SW 1271 (cell line): ENCODE results near the gene CLASRP.
A peak's percentile ranks its signal among the peaks of the same experiment; 100 is the strongest.

ENCODE experiments used
- DNase-seq, 2 experiments: peaks; one replicate each; lab custom pipeline; 2025; lab: John Stamatoyannopoulos, UW

CLASRP gene

DNA sequence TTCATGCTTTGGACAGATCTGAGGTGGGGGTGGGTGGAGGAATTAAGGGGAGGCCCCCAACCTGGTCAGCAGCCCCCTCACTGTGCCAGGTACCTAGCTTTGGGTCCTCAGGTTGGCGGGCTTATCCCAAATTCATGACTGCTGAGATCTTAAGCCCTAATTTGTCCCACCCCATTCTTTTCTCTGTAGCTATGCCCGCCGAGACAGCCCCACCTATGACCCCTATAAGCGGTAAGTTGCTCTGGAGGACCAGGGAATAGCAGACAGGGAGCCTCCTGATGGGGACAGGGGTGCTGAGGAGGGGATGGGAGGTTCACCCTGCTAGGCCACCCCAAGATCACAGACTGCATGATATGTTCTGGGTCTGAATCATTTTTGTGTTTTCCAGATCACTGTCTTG, 23.1 kb downstream of the CLASRP start:
- DNase-seq = no peak

DNA sequence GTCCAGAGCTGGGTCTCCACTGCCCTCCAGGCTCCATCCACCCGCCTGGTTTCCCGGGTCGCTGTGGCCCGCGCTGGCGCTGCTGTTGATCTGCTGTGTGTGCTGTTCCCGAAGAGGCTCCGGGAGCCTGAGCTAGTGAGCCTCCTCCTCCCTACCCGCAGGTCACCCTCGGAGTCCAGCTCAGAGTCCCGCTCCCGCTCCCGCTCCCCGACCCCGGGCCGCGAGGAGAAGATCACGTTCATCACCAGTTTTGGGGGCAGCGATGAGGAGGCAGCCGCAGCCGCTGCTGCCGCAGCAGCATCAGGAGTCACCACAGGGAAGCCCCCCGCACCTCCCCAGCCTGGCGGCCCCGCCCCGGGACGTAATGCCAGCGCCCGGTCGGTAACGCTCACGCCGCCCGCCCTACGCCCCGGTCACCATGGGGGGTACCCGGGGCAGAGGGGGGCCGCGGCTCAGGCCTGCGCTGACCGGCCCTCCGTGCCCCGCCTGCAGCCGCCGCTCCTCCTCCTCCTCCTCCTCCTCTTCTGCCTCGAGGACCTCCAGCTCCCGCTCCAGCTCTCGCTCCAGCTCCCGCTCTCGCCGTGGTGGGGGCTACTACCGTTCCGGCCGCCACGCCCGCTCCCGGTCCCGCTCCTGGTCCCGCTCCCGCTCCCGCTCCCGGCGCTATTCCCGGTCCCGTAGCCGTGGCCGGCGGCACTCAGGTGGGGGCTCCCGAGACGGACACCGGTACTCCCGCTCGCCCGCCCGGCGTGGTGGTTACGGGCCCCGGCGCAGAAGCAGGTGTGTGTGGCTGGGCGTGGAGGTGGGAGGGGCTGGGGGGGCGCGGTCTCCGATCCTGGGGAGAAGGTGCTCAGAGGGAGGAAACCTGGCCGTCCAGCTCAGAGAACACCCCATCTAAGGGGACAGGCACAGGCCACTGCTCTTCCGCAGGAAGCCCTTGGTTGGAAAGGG, 25.3 kb downstream of the CLASRP start:
- DNase-seq = no peak

DNA sequence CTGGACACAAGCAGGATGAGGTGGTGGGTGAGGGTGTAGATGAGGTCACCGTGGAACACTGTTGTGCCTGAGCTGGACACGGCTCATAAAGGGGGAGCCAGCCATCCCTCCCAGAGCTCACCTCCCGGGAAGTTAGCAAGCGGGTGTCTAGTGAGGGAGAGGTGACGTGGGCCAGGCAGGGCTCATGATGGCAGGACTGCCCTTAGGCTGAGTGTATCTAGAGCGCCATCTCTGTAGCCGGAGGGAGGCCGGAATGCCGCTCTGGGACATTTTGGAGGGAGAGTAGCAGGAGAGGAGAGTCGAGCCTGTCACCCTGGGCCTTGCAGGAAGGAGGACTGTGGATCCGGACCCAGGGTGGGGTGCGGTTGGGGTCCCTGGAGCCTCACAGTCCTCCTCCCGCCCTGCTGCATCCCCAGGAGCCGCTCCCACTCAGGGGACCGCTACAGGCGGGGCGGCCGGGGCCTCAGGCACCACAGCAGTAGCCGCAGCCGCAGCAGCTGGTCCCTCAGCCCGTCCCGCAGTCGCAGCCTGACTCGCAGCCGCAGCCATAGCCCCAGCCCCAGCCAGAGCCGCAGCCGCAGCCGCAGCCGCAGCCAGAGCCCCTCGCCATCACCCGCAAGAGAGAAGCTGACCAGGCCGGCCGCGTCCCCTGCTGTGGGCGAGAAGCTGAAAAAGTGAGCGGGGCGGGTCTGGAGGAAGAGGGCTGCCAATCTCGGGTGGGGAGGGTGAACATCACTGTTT, 28.2 kb downstream of the CLASRP start:
- DNase-seq = no peak

DNA sequence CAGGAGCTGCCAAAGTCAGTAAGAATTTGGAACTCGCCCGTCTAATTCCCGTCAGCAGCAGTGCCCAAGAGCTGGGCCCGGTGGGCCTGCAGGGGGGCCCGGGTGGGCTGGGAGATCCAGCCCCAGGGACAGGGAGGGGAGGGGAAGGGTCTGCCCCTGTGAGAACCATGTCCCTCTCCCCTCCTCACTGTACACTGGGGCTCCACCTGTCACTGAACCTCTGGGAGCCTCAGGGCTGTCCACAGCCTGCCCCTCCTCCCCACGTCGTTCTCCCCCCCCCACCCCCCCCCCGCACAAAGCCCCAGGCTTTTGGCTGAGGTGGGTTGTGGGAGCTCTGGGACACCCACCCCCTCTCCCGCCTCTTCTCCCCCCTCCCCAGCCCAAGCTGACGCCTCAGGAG, 29.2 kb downstream of the CLASRP start:
- no peak for DNase-seq

DNA sequence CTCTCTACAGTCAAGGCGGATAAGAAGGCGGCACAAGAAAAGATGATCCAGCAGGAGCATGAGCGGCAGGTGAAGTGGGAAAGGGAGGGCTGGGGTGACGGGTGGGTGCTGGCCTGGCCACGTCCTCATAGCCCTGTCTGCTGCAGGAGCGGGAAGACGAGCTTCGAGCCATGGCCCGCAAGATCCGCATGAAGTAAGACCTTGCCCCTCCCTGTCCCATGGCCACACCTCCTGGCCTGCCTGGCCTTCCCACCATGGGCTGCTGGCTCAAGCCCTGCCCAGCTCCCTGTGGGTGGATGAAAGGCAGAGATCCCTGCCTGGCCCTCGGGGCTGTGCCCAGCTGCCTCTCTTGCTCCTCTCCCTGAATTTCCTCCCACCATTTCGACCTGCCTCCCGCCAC, 30.2 kb downstream of the CLASRP start:
- no peak for DNase-seq

DNA sequence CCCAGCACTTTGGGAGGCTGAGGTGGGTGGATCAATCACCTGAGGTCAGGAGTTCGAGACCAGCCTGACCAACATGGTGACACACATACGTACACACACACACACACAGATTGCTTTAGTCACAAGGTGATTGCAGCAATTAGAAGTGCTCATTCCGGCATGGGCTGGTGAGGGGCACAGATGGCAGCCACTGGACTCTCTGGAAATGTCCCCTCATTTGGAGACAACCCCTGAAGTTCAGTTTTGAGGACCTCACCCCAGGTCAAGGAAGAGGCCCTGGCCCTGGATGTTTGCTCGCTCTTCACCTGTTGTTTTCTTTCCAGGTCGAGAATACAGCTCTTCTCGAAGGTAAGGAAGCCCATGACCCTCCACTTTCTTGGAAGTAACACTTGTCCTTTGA, 31.4 kb downstream of the CLASRP start:
- DNase-seq = no peak

DNA sequence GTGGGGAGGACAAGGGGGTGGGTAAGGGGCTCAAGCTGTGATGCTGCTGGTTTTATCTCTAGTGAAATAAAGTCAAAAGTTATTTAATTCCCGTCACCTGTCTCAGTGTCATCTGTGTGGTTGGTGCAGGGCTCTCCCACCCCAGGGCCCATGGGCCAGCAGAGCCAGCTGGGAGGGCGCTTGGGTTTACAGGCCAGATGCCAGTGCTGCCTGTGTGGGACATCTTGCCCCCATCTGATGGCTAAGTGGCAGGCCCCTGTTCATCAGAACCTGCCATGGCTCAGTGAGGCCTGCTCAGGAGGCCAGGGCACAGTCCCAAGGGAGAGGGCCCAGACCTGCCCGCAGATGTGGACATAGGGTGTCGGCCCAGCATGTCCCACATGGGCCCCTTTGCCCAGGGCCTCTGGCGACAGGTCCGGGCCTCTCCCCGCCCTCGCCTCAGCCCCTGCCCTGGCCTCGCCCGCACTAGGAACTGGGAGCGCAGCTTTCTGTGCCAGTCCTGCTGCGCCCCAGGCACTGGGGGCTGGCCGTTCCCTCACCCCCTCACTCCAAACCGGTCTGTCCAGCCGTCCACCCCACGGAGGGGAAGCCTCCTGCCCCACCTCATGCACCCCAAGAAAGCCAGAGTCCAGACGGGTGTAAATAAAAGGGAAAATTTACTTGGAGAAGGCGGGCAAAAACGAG, 32.2 kb downstream of the CLASRP start:
- no peak for DNase-seq

DNA sequence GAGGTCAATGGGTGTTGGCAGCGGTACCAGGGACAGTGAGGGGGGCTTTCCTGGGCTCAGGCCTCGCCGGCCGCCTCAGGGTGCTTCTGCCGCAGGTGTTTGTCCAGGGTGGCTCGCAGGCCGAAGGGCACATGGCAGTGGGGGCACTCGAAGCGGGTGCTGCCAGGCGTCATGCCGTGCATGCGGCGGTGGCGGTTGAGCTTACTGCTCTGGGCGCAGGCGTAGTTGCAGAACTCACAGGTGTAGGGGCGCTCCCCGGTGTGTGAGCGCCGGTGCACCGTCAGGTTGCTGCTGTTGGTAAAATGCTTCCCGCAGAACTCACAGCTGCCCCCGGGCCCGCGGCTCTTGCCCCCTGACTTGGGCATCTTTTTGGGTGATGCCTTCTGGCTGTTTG, 32.7 kb downstream of the CLASRP start:
- no peak for DNase-seq

DNA sequence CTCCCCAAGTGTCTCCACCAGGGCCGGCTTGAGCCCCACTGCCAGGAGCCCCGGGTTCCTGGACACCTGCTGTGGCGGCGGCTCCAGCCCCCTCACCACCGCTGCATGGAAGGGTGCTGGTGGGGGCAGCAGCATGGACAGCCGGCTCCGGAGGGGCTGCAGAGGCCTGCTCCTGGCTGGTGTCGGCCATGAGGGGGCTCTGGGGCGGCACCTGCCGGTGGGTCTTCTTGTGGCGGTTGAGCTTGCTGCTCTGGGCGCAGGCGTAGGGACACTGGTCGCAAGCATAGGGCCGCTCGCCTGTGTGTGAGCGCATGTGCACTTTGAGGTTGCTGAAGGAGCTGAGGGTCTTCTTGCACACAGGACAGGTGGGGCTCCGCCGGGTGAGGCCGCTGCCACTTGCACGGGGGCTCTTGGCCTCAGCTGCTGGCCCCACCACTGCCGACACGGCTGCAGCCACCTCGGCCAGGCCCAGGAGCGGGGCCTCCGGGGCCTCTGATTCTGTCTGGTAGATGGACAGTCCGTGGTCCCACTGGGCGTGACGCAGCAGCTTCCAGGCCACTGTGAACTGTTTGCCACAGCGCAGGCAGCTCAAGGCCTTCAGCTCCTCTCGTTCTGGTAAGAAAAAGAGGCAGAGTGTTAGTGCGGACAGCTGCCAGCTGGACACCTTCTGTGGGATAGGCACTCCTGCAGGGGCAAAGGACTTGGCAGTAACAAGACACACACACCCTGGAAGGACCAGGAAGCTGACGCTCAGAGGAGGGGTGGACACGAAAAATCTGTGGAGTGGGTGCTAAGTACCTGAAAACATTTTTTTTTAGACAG, 33.3 kb downstream of the CLASRP start:
- no peak for DNase-seq

DNA sequence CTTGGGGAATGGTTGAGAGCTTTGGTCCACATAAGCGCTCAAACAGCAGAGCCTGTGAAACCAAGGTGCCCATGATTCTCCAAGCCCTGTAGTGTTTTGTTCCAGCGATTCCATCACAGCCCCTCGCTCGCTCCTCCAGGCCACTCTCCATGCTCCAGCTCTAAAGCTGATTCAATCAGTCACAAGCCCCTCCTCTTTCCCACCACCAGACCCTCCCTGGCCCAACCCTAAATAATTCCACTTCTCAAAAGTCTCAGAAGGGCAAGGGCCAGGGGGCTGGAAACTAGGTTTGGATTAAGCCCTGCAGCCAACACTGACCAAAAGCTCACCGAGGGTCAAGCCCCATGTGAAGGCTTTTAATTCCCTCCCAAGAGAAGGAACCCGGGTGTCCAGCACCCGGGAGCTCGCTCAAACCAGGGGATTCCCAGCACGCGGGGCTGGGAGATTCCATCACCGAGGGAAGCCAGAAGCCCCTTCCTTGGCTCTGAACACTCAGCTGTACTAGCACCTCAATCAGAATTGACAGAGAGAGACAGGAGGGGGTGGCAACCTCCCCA, 36.0 kb downstream of the CLASRP start:
- DNase-seq = no peak

DNA sequence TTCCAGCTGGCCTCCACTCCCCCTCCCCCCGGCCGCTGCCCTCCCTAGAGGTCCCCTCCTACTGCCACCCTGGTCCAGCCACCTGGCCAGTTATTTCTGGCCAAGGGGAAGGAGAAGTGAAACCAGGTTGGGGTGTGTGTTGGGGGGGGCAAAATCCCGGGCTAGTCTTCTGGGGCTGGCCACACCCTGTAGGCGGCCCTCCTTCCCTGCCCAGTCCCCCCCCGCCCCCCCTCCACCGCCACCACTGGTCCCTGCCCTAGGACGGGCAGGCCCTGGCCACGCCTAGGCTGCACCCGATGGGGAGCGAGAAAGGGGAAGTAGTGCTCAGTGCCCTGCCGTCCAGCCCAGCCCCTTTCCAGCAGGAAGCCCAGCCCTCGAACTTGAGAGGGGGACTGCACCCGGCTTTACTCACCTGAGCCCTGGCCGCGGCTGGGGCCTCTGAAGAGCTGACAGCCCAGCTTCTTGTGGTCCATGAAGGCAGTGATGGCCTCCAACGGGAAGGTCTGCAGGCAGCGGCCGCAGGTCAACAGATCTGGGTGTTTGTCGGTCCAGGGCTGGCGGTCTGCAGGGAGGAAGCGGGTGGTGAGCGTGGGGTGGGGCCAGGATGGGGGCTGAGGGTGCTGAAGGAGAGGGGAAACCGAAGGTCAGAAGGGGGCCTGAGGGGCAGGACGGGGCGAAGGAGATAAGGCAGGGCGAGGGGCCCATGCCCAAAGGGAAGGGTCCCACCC, 36.6 kb downstream of the CLASRP start:
- no peak for DNase-seq

DNA sequence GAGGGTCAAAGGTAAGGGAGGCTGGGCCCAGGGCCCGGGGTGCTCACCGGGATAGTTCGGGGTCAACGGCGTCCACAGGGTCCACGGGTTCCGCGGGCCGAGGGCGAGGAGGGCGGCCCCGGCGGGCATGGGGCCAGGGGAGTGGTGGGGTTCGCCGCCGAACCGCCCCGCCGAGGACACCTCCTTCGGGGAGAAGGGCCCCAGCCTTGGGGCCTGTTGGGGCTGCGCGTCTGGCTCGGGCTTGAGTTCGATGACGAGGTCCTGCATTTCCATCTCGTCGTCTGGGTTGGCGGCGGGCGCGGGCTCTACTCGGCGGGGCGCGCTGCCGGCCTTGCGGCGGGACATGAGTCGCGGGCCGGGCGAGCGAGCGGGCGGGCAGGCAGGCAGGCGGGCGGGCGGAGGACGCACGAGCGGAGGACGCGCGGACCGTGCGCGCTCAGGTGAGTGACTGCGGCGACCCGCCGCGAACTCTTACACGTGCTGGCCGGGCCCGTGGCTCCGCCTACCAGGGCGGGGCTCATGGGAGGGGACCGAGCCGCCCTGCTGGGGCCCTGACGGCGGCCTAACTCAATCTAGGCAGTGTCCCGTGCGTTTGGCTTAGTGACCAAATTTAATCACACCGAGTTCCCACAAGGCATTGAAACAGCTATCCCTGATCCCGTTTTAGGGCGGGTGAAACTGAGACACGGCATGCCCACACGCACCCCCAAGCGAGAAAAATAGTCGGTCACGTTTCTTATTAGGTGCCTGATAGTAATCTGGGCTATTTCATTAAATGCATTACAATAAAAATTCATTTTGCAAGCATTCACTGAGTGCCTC, 37.4 kb downstream of the CLASRP start, which contains the start of gene ZNF296:
ZNF296 (minus strand) TSS at position 450 of the 822 bp plus-strand sequence; CDS start at position 345, 105 bp downstream.
- DNase-seq = no peak

DNA sequence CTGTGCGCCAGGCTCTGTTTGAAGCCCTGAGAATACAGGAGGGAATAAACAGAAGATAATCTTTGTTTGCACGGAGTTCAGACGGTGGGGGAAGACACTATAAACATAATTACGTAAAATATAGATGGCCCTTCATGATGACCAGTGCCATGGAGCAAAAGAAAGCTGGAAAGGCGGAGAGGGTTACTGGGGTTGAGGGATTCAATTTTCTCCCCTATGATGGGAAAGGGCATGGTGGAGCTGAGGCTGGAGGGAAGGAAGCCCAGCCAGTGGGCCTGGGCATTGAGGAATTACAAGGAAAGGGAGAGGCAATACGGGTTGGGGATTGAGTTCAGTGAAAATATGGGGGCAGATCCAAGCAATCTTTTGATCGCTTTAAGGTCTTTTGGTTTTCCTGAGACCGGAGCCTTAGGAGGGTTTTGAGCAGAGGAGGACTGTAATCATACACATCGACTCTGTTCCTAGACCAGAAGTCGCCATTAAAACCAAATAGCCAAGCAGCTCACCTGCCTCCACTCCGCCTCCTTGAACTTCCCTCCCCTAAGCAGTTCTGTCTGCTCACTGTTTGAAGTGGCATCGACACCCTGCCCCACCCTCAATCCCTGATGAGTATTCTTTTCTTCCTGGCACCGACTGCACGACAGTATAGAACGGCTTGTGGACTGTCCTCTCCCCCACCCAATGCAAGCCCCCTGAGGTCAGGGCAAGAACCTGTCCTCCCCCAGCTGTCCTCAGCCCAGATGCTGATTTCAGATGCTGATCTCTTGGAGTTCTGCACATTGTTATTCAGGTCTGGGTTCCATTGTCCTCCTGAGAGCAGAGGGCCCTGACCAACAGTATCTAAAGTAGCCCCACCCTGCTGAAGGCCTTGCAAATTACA, 38.2 kb downstream of the CLASRP start:
- DNase-seq = no peak

DNA sequence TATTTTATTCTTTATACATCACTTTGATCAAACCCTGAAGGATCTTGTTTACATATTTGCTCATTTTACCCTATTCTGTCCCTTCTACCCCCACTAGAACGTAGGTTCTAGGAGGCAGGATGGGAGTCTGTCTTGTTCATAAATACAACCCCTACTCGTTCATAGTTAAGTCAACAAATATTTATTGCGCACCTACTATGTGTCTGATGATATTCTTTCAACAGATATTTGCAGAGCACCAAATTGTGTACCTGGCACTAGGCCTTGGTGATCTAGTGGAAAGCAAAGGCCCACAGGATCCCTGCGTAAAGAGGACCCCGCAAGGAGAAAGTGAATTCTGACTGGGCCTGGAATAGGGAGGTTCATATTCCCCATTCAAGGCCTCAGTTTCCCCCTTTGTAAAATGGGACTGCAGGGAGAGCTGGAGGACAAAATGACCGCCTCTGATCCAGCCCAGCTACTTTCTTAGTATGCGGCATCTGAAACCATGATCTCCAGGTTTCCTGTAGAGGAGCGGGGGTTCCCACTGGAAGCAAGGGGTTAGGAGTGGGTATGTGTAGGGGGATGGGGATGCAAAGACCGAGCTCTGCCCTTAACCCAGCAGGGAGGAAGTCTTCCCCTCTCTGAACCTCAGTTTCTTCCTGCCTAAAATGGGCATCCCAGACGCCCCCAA, 39.7 kb downstream of the CLASRP start:
- no peak for DNase-seq

DNA sequence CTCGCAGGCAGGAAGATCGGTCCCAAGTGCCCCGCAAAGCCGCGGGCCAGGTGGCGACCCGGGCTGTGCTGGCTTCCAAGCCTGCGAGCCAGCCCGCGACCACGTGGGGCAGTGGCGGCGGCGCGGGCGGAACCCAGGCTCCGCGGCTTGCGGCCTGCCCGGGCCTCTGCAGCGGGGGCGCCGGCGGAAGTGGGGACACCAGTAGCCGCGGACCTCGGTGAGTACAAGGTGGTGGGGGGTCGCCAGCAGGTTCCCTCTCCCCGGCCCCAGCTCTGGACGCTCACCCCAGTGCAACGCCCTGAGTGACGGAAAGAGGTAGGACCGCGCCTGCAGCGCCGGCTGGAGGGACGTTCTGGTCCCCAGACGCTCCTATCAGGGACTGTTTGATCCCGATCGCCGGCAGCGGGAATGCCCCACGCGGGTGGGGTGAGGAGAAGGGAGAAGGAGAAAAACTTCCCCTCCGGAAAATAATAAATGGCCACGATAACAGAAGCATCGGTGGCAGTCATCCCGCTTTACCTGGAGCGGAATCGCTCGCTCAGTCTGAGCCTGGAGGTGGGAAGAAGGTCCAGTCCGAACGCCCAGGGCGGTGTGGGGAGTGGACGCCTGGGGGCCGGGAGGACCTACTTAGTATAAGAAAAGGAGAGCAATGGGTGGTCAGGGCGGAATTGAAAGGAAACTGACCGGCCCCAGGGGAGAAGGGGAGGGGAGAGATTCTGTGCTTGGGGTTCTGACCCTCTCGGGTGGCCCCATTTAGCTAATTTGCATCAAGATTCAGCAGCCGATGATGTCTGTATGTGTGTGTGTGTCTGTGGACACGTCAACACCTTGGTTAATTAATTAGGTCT, 40.4 kb downstream of the CLASRP start, which contains the start of gene GEMIN7:
GEMIN7 (plus strand) TSS at position 198 of the 848 bp plus-strand sequence. CDS start 10,855 bp downstream, outside the sequence.
- peak in 1 of 2 experiments; percentile 53 for DNase-seq

DNA sequence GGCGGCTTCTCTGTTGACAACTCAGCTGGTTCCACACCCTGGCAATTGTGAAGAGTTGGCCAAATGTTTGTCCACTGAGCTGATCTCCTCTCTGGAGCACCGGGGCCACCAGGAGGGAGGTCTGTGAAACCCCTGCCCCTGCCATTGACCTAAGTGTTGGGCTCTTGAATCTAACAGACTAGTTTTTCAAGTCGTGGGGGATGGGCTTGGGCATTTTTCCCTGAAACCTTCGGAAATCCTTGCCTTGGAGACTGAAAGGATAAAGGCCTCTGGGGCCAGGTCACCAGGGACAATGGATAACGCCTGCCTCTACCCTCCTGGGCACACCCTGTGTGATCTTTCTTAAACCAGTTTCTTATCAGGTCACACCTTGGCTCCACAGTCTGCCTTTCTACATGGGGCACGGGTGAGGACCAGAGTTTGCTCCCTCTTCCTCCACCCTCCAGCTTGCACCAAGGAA, 41.1 kb downstream of the CLASRP start:
- no peak for DNase-seq

DNA sequence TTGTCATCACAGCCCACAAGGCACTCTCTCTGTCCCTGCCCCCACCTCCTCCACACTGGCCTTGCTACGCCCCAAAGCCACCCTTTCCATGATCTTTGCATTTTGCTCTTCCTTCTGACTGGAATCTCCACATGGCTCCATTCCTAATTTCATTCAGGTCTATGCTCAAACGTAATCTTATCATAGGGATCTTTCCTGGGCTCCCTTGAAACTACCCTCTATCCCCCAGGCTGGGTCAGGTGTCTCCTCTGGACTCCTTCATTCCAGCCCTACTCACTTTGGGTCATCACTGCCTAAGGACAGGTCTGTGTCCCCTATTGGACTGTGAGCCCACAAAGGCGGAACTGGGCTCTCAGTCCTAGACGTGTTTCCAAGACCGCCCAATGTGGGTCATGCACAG, 43.3 kb downstream of the CLASRP start:
- DNase-seq = no peak
